A673 (cell line): ENCODE results near the gene PGAP2.

Source experiments
- EZH2 ChIP-seq: fragments of 200-600 bp; sonication (generic); IDR thresholded peaks from 2 replicates; pipeline ENCODE4 v1.6.1; 2017; ENCODE audit warnings: borderline replicate concordance, low read depth, mild to moderate bottlenecking, mixed read lengths, antibody characterized with exemption, low read length; ENCODE audit not compliant: poor library complexity, severe bottlenecking
- TF ChIP-seq, protein P1 (sequence below): fragments of 300-800, 200-600 bp; sonication (generic); conservative IDR thresholded peaks from 2 replicates; pipeline ENCODE4 v1.5.1; 2017; ENCODE audit warnings: low read depth, mild to moderate bottlenecking, antibody characterized with exemption, low read length, moderate library complexity, mixed read lengths

DNA sequence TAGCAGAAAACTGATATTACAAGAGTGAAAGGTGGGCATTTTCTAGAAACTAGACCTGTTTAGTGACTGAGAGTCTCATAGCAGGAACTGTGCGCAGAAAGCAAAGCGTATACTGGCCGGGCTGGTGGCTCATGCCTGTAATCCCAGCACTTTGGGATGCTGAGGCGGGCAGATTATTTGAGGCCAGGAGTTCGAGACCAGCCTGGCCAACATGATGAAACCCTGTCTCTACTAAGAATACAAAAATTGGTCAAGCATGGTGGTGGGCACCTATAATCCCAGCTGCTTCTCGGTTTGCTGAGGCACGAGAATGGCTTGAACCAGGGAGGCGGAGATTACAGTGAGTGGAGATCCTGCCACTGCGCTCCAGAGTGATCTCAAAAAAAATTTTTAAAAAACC is 9.2 kb upstream of the PGAP2 start:
- TF ChIP-seq, protein P1, sequence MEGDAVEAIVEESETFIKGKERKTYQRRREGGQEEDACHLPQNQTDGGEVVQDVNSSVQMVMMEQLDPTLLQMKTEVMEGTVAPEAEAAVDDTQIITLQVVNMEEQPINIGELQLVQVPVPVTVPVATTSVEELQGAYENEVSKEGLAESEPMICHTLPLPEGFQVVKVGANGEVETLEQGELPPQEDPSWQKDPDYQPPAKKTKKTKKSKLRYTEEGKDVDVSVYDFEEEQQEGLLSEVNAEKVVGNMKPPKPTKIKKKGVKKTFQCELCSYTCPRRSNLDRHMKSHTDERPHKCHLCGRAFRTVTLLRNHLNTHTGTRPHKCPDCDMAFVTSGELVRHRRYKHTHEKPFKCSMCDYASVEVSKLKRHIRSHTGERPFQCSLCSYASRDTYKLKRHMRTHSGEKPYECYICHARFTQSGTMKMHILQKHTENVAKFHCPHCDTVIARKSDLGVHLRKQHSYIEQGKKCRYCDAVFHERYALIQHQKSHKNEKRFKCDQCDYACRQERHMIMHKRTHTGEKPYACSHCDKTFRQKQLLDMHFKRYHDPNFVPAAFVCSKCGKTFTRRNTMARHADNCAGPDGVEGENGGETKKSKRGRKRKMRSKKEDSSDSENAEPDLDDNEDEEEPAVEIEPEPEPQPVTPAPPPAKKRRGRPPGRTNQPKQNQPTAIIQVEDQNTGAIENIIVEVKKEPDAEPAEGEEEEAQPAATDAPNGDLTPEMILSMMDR = no peak
- TF ChIP-seq EZH2 = no peak
